NCI-H1694 treated with DMSO at 0.1 percent for 48 hours (cell line): ENCODE measurements around the gene STUM.

Experiments
- DNase-seq: peaks from one replicate; lab custom pipeline; 2025; lab: John Stamatoyannopoulos, UW

Gene STUM

DNA sequence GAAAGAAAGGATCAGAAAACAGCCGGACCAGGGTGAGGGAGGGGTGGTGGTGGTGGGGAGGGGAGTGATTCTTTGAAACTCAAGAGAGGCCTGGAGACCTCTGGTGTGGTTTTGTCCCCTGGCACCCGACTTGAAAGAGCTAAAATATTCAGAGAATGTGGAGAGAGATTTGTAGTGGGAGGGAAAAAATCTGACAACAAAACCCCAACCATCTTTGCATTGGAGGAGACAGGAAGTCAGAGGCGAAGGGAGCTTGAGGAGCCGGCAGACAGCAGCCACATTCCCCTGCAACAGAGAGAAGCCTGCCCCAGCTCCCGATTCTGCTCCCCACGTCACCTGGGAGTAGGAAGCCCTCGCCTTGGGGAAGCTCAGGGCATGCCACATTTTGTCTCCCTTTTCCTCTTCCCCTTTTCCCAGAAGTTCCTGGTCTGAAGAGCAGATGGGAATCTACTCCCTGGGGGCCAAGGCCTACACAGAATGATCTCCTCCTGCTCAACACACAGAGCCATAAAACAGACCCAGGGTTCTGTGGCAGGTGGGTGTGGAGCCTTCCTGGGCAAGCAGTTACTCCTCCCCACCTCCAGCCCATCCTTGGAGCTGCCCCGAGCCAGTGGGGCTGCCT, 105.6 kb downstream of the STUM start:
- peak; percentile 42 for DNase-seq

DNA sequence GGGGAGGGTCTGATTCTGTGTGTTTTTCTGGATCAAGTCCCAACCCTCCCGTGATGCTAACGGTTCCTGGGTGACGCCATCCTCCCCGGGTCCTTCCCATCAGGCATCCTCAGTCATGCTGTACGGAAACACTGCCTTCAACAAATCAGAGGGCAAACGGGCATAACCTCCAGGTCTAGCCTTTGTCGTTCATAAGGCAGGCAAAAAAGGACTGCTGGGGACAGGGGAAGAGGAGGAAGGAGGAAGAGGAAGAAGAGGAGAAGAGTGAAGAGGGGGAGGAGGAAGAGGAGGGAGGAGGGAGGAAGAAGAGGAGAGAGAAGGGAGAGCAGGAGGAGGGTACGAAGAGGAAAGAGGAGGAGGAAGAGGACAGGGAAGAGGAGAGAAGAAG, 106.1 kb downstream of the STUM start:
- DNase-seq: no peak

DNA sequence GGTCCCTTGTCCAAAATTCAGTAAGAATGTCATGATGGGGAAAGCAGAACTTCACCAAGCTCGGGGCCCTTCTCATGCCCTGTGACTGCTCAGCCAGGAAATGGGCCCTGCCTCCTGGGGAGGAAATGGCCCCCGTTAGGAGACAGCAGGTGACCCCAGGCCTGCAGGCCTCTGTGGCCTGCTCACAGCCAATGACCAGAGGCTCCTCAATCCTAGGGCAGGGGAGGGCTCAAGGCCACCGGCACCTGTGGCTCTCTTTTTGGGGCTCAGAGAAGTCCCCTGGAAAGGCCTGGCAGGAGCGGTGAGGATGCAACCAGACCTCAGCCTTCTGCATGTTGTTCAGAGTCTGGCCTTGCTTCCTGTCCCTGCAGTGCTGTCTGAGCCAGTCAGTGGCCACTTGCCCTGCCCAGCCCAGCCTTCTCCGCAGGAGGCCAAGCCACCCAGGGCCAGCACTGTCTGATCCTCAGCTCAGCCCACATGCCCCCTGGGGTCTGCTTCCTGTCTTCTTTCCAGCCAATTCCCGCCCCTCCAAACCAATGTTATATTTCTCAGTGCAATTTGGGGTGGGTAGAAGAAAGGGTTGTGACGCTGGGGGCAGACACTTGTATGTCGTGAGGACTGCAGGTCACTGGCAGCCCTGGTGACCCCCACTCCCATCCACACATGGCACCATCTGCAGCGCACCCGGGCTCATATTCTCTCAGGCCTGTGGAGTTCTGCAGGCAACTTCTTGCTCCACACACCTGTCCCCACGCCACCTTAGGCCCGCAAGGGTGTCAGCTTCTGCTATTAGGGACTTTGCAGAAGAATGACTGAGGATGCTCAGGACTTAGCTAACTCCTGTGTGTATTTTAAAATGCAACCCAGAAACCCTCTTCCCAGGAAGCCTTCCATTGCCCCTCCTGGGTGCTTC, 106.9 kb downstream of the STUM start:
- no peak for DNase-seq

DNA sequence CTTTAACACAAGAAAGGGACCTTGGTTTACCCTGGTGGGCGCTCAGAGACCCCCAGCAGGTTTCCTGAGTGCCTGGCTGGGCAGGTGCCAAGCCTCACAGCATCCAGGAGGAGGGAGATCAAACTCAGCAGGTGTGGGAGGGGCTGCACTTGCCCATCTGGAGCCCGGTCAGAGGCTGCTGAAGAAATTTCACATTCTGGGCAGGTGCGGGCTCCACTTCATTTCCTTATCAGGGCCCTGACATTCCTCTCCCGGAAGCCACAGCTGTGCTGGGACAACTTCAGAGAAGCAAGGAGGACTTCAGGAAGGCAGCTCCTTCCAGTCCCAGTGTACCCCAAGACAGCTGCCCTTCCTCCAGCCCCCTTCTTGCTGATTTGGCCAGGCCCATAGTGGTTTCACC, 107.6 kb downstream of the STUM start:
- DNase-seq: no peak

DNA sequence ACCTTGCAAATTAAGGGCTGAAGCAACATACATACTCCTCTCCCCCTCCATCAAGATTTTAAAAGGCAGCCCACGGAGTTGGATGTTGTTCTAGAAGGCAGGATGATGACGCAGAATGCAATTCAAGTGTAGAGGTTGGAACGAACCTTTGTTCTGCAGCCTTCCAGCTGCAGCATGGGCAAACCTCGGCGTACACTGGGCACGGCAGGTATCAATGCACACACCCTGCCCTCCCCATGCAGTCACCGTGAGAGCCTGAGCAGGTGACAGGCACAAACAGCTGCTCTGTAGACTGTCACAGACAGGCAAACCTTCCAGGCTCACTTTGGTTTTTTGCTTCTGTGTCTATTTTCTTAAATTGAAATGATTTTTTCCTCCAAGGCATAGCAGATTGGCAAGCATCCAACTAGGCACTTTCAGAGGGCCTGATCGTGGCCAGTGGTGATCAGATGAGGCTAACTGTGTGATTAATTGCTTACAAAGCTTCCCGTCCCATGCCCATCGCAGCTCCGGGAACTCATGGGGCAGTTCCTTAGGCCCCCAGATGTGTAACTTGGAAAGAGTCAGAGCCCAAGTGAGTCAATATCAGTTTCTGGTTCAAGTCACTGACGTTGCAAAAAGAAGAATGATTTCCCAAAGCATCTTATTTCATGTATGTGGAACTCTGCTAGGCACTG, 108.2 kb downstream of the STUM start:
- no peak for DNase-seq

DNA sequence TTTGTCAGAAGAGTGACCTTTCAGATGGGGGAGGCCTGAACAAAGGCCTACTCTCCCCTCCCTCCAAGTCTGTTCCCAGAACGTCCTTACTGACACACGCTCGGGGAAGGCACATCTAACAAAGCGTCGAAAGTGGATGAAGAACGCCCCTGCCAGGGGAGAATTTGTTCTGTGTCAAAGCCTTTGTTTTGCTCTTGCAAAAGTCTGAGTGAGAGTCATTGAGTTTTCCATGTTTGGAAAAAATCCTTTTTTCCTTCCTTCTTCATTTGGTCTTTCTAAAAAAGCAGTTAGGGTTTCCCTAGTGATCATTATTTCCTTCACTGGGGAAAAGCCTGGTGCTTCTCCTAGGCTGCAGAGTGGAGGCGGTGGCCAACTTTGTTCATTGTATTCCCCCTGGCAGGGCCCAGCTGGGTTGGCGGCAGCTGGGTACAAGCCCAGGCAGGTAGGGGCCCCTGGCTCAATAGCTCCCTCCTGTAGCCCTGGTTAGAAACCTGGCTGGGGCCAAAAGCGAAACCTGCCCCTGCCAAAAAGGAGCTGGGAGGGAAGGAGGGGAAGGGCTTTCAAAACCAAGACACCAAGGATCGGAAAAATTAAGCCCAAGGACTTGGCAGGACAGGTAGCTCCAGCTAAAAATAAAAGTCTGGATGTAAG, 109.5 kb downstream of the STUM start:
- DNase-seq: peak; percentile 62

DNA sequence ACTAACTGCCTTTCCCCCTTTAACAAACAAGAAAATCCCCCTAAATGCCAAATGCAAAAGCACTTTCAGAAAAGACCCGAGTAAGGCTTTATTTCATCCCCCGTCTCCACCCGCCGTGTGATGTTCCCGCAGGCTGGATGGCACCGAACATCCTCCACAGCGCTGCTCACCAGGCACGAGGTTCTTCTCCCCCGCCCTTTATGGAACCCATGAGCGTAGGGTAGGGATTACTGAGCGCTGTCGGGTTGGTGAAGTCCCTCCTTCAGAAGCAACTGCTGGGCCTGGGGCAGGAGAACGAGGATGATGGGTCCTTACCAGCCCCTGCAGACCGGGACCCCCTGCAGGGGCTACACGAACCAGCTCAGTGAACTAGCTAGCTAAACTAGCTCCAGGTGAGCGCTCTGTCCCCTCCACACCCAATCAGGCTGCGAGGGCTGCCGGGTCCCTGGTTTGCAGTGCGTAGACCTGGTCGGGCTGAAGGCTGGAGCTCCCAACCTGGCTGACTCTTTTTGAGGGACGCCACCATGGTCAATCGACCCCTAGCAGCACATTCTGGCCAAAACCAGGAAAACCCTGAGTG, 110.1 kb downstream of the STUM start:
- no peak for DNase-seq
